HG03103 (cell line): ENCODE results near the gene HAUS2.

Experiments
- ATAC-seq: cut with Tn5 transposase; IDR thresholded peaks from one replicate; pipeline ENCODE4 v1.9.1; 2021; ENCODE audit warnings: low read depth; ENCODE audit not compliant: unreplicated experiment

HAUS2 gene

GRCh38 chr15:42605796-42606195 lies 57.2 kb downstream of the HAUS2 start:
- ATAC-seq: no peak

DNA sequence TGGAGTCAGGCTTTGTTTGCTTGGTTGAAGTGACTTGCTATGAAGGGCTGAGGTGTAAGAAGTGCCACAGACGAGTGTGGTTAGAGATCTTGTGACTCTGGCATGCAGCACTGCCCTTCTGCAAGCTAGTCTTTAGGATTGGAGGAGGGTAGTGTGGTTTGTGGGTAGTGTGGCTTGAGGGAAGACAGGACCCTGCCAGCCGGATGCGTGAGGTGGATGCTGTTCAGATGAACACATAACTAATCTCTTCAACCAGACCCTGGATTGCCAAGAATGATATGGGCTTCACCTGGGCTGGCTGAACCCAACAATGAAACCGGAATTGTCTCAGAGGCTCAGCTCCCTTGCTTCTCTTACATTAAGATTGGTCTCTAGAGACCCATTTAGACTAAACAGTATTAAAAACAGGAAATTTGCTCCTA lies 59.5 kb downstream of the HAUS2 start:
- ATAC-seq: no peak

DNA sequence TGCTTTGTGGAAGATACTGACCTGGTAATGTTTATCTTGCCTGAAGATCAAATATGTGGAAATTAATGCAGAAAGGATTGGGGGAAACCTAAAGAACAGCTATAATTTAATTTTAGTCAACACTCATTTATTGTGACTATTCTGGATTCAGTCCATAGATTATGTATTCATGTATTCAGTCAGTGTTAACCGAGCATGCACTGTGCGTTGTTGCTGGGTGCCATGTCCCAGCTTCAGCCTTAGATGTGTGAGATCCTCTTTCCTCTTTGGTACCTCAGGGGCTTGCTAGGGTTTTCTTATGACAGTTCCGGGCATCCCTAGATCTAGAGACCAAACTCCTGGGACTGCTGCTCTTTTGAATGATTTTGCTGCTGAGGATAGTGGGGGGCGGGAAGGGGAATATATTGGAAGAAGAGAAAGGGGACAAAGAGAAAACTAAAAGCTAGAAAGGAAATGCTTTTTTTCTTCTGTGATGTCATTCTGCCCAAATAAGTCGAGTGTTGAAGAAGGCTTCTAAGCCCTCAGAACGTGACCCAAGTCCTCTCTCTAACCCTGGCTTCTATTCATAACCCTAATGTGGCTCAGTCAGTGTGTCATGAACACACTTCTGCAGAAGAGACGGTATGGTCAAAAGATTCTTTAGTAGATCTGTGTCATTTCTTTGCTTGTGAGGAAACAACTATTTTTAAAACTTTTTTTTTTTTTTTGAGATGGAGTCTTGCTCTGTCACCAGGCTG lies 60.3 kb downstream of the HAUS2 start:
- no peak for ATAC-seq

- no peak for ATAC-seq
These were observed 62.9 kb downstream of the HAUS2 start for GRCh38 chr15:42611532-42611931.

DNA sequence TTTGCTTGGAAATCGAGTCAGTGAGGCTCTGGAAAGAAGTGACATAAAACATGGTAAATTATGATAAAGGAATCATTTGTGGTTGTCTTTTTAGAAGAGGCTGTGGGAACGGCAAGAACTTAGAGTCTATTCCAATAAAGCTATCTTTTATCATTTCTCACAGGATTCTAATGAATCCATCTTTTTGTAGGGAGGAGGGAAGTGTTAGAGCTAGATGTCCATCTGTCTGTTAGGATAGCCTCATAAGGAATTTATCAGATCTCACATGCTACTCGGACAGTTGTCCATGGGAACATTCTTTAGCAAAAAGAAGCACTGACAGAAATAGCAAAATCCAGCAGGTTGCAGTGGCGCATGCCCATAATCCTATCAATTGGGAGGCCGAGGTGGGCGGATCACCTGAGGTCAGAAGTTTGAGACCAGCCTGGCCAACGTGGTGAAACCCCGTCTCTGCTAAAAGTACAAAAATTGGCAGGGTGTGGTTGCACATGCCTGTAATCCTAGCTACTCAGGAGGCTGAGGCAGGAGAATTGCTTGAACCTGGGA lies 63.8 kb downstream of the HAUS2 start:
- no peak for ATAC-seq

DNA sequence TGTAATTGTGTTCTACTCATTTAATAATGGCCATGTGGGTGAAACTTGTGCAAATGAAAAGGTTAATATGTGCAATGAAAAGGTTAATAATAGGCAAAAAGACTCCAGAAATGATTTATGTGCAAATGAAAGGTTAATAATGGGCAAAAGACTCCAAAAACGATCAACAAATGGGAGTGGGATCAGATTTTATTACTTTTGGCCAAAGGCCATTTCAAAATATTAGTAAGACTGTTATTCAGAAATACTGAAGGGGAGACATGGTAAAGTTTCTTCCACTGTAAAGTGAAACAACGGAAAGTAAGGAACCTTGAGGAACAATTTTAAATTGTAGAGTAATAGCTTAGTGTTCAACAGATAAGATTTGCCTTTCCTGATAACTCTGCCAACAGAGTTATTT lies 67.5 kb downstream of the HAUS2 start:
- ATAC-seq: no peak
